ENCODE measurements around the gene RGL2.

The RGL2 gene

DNA sequence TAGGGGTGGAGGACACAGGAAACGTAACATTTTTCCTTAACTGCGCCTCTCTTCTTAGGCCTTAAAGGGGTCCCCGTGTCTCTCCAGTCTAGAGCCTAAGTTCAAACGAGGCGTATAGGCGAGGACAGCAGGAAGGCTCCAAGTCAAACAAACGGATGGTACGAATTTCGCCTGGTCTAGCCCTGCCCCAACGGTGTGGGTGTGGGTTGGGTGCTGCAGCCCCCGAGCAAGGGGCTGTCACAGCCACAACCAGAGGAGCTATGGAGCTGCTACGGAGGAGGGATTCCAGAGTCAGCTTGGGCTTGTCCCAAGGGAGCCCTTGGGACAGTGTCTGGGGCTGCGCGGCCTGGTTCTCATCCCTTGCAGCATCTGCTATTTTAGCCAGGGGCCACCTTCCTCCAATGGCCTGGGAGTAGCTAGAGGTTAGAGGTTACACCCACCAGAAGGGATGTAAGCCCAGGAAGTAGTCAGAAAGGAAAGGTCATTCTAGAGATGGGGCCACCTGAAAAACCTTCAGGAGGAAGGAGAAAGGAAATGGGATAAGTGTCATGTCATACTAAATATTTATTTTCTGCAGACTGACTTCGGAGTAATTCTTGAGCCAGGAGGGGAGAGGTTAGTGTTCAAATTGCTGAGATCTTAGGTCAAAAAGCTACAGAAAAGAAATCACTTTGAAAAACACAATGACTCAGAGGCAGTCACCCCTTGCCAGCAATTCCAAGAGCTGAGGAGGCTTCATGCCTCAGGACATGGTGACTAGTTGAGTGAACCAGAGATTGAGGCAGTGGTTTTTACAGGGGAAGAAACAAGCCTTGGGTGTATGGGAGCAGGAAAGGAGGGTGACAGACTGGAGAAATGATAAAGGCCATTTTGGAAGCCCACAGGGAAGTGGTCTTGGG is 48.8 kb downstream of the RGL2 start:
- Histone ChIP-seq H3K4me2 (ENCODE audit: low read length) (peak overlapping the region; percentile 99), H3K79me2 (ENCODE audit: low read length) (no peaks in the 10 kb centered on the region; the same call in 1 of the 2 replicates), H3K9me3 (ENCODE audit: insufficient read depth, low read length) (no peaks in the 10 kb centered on the region), H3K9ac (ENCODE audit: low read length) (peak overlapping the region; percentile 96), H3K27me3 (ENCODE audit: low read depth, low read length) (no peaks in the 10 kb centered on the region), H4K20me1 (ENCODE audit: insufficient read depth, low read length) (no peaks in the 10 kb centered on the region), H3K27ac (ENCODE audit: low read length) (peak overlapping the region; percentile 72), H3K4me3 (ENCODE audit: low read length) (peak overlapping the region; percentile 99), H3K4me1 (ENCODE audit: low read length) (peaks cover 7% of the 10 kb centered on the region), H2AFZ (ENCODE audit: low read depth, low read length) (0 out of 2 replicates have a peak overlapping the region, but pooled peaks have one; percentile 61), H3K36me3 (replicated peaks; ENCODE audit: low read depth, low read length) (peaks cover 3% of the 10 kb centered on the region)
- TF ChIP-seq, protein P1, sequence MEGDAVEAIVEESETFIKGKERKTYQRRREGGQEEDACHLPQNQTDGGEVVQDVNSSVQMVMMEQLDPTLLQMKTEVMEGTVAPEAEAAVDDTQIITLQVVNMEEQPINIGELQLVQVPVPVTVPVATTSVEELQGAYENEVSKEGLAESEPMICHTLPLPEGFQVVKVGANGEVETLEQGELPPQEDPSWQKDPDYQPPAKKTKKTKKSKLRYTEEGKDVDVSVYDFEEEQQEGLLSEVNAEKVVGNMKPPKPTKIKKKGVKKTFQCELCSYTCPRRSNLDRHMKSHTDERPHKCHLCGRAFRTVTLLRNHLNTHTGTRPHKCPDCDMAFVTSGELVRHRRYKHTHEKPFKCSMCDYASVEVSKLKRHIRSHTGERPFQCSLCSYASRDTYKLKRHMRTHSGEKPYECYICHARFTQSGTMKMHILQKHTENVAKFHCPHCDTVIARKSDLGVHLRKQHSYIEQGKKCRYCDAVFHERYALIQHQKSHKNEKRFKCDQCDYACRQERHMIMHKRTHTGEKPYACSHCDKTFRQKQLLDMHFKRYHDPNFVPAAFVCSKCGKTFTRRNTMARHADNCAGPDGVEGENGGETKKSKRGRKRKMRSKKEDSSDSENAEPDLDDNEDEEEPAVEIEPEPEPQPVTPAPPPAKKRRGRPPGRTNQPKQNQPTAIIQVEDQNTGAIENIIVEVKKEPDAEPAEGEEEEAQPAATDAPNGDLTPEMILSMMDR (IDR thresholded peaks at IDR 0.05; ENCODE audit: low read depth, low read length), result no peak
- no peak for TF ChIP-seq EZH2phosphoT487 (IDR thresholded peaks at IDR 0.05; ENCODE audit: low read depth)

DNA sequence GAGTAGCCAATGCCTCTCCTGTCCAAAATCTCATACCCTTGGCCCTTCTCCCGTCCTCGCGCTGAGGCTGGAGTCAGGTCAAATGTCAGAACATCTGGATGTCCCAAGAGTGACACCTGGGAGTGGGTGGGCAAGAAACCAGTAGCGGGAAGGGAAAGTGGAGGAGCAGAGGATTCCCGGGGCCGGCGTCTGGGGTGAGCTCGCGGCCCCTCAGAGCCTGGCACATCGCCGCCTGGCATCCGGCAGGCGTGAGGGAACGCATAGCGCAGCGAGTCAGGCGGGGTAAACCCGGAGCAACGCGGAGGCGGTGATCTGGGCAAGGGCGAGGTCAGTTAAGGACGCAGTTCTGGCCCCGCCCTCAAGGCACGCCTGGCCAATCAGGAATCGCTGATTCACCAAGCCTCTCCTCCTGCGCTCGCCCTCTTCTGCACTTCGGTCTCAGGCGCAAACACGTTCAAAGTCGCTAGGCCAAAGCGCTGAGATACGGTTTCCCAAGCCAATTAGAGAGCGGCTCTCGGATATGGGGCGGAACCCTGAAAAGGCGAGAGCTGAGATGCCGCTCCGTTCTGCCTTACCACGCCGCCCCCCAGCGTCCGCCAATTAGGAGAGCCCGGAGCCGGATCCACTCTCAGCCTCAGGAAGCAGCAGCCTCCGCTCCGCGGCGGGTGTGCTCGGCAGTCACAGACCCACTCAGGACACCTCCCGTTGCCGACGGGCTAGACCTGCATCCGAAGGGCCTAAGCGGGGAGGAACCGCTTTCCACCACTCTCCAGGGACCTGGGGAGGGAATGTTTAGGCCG is 49.6 kb downstream of the RGL2 start:
- no peaks in the 10 kb centered on the region for H4K20me1 ChIP-seq (ENCODE audit: insufficient read depth, low read length)
- peak overlapping the region; percentile 72 for H3K27ac ChIP-seq (ENCODE audit: low read length)
- H3K4me3 ChIP-seq (ENCODE audit: low read length), result peak overlapping the region; percentile 99
- peak overlapping the region; percentile 83 for H2AFZ ChIP-seq (ENCODE audit: low read depth, low read length)
- no peaks in the 10 kb centered on the region; the same call in 1 of the 2 replicates for H3K79me2 ChIP-seq (ENCODE audit: low read length)
- no peaks in the 10 kb centered on the region for H3K9me3 ChIP-seq (ENCODE audit: insufficient read depth, low read length)
- H3K9ac ChIP-seq (ENCODE audit: low read length), result peak overlapping the region; percentile 96
- no peaks in the 10 kb centered on the region for H3K27me3 ChIP-seq (ENCODE audit: low read depth, low read length)
- peaks cover 7% of the 10 kb centered on the region for H3K4me1 ChIP-seq (ENCODE audit: low read length)
- H3K36me3 ChIP-seq (replicated peaks; ENCODE audit: low read depth, low read length), result peaks cover 3% of the 10 kb centered on the region
- TF ChIP-seq, protein P1 (IDR thresholded peaks at IDR 0.05; ENCODE audit: low read depth, low read length), result 0 out of 2 replicates have a peak, but pooled peaks have one; percentile 11
- TF ChIP-seq EZH2phosphoT487 (IDR thresholded peaks at IDR 0.05; ENCODE audit: low read depth), result no peak
- peak overlapping the region; percentile 99 for H3K4me2 ChIP-seq (ENCODE audit: low read length)

GRCh38 chr6:33248643-33248931 is 50.2 kb downstream of the RGL2 start:
- Histone ChIP-seq H3K9ac (ENCODE audit: low read length) (peak overlapping the region; percentile 74), H4K20me1 (ENCODE audit: insufficient read depth, low read length) (no peaks in the 10 kb centered on the region), H3K4me3 (ENCODE audit: low read length) (peak overlapping the region; percentile 99), H3K79me2 (ENCODE audit: low read length) (no peaks in the 10 kb centered on the region; the same call in 1 of the 2 replicates), H3K4me2 (ENCODE audit: low read length) (peak overlapping the region; percentile 99), H3K4me1 (ENCODE audit: low read length) (peaks cover 7% of the 10 kb centered on the region), H2AFZ (ENCODE audit: low read depth, low read length) (peak overlapping the region; percentile 83), H3K27ac (ENCODE audit: low read length) (peak overlapping the region; percentile 39), H3K9me3 (ENCODE audit: insufficient read depth, low read length) (no peaks in the 10 kb centered on the region), H3K36me3 (replicated peaks; ENCODE audit: low read depth, low read length) (peaks cover 3% of the 10 kb centered on the region), H3K27me3 (ENCODE audit: low read depth, low read length) (no peaks in the 10 kb centered on the region)
- TF ChIP-seq, protein P1 (IDR thresholded peaks at IDR 0.05; ENCODE audit: low read depth, low read length), result no peak; the same call in 1 of the 2 replicates
- no peak for TF ChIP-seq EZH2phosphoT487 (IDR thresholded peaks at IDR 0.05; ENCODE audit: low read depth)
